AG09319 (cell line): ENCODE data around the gene PAK4.

ENCODE experiments used
- DNase-seq: peaks from one replicate; pipeline ENCODE4 v3.0.0-alpha.2; 2010; ENCODE audit warnings: low read depth; ENCODE audit errors: extremely low read depth
- TF ChIP-seq, protein P1 (sequence below): IDR thresholded peaks from 2 replicates; pipeline ENCODE4 v1.5.1; 2011; ENCODE audit warnings: low read depth, mild to moderate bottlenecking, inconsistent platforms, low read length, moderate library complexity

The PAK4 gene

DNA sequence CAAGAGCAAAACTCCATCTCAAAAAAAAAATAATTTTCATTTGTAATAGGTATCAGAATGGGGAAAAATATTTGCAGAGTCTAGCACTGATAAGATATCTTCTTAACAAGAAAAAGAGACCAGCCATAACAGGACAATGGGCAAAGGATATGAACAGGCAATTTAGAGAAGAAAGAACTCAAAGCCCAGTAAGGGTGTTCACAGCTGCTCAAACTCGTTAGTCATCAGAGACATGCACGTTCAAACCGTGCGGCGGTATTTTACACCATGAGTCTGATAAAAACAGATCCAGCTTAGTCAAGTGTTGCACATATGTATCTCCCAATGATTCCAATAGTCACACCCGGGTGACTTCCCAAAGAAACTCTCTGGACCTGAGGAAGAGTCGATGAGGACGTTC, 57.5 kb downstream of the PAK4 start:
- DNase-seq: no peak
- TF ChIP-seq, protein P1, sequence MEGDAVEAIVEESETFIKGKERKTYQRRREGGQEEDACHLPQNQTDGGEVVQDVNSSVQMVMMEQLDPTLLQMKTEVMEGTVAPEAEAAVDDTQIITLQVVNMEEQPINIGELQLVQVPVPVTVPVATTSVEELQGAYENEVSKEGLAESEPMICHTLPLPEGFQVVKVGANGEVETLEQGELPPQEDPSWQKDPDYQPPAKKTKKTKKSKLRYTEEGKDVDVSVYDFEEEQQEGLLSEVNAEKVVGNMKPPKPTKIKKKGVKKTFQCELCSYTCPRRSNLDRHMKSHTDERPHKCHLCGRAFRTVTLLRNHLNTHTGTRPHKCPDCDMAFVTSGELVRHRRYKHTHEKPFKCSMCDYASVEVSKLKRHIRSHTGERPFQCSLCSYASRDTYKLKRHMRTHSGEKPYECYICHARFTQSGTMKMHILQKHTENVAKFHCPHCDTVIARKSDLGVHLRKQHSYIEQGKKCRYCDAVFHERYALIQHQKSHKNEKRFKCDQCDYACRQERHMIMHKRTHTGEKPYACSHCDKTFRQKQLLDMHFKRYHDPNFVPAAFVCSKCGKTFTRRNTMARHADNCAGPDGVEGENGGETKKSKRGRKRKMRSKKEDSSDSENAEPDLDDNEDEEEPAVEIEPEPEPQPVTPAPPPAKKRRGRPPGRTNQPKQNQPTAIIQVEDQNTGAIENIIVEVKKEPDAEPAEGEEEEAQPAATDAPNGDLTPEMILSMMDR: no peak

DNA sequence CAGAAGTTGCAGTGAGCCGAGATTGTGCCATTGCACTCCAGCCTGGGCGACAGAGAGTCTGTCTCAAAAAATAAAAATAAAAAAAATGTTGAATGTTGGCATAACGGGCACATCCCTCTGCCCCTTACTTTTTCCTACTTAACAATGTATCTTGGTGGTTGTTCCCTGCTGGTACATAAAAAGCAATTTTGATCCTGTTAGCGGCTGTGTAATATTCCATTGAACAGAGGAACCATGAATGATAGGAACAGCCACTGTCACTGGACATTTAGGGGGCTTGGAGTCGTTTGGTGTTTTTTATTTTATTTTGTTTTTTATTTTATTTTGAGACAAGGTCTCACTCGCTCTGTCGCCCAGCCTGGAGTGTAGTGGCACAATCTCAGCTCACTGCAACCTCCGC, 60.8 kb downstream of the PAK4 start:
- no peak for DNase-seq
- TF ChIP-seq, protein P1: no peak

DNA sequence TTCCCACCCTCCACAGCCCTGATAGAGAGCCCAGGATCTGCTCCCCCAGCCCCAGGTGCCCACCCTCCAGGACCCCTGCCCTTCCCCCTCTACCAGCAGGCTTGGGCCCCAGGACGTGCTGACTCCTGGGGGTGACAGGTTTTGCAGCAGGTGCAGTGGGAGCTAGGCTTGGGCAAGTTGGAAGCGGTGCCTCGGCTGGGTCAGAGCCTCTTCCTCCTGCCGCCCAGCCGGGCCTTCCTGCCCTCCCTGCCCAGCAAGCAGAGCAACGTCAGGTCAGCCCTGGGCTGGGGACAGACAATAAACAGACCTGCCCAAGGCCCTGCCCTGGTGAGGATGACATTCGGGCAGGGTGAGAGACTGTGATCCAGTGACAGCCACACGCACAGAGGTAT, 62.0 kb downstream of the PAK4 start:
- TF ChIP-seq, protein P1: no peak

DNA sequence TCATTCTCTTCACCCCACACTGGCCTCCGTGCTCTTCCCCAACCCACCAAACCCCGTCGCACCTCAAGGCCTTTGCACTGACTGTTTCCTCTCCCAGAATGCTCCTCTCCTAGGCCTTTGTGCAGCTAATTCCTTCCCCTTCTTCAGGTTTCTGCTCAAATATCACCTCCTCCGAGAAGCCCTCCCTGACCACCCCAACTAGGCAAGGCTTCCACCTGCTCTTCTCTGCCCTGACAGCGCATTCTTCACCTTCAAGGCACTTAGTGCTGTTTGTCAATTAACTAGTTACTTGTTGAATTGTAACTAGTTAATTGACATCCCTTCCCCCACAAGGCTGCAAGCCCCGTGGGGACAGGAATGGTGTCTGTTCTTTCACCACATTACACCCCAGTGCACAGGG, 63.4 kb downstream of the PAK4 start:
- TF ChIP-seq, protein P1: no peak
- DNase-seq: no peak

More for the DNA sequence above, 62.0 kb downstream of the PAK4 start:
- no peak for DNase-seq

DNA sequence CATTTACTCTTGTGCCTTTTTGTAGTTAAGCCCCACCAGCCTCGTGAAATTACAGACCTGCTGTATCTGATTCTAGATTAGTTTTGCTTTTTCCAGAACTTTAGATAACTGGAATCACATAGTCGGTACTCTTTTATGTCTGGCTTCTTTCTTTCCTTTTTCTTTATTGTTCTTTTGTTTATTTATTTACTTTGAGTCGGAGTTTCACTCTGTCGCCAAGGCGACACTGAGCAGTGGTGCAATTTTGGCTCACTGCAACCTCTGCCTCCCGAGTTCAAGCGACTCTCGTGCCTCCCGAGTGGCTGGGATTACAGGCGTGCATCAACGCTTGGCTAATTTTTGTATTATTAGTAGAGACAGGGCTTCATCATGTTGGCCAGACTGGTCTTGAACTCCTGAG, 65.2 kb downstream of the PAK4 start:
- TF ChIP-seq, protein P1: no peak
- no peak for DNase-seq

DNA sequence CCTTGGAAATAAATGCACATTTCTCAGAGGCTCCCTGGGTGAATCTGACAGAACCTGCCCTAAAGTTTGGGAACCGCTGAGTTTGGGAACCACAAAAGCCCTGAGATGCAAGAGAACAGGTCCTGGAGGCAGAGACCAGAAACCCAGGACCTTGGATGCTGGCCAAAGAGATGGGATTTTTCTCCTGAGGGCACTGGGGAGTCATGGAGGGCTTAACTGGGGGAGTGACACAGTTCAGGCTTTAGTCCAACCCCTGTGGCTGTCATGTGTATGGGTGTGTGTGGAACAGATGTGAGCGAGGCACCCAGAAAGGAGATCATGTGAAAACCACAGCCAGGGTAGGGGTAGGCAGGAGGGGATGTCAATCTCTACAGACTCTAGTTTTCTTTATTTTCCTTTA, 67.3 kb downstream of the PAK4 start:
- TF ChIP-seq, protein P1: no peak
- DNase-seq: no peak

DNA sequence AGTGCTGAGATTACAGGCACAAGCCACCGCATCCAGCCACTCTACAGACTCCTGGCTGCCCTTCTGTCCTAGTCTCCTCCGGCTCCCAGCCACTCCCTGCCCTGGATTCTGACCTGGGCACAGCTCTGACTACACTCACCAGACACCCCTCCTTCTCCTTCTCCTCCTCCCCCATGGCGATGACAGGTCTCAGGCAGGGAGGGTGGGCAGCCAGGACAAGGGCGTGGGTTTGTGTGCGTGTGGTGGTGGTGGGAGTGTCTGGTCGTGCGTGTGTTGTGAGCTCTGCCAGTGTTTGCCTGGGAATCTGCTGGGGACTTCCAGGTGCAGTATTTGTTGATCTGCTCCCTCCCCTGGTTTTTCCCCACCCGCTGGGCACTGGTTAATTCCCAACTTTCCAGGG, 68.2 kb downstream of the PAK4 start:
- no peak for DNase-seq
- TF ChIP-seq, protein P1: no peak
